GM19324 (cell line): Measurements from ENCODE around the gene TUBB2B.
"Not testable (repeated sequence)": the region's sequence is repeated elsewhere in the genome, so short reads cannot be mapped to it uniquely, and the experiment has no call there.

Source experiments
- ATAC-seq: cut with Tn5 transposase; IDR thresholded peaks from one replicate; pipeline ENCODE4 v1.9.1; 2021; ENCODE audit warnings: mild to moderate bottlenecking, moderate library complexity; ENCODE audit not compliant: unreplicated experiment, low FRiP score

TUBB2B gene

GRCh38 chr6:3258720-3259490 is 31.5 kb upstream of the TUBB2B start, which contains the start of gene PSMG4:
Gene PSMG4, plus strand, starts transcription at chr6:3258947. Its CDS starts 76 bp downstream, at chr6:3259023.
- peak; percentile 88 for ATAC-seq

- ATAC-seq = no peak
Observed at GRCh38 chr6:3258201-3258600, 30.7 kb upstream of the TUBB2B start.

GRCh38 chr6:3253597-3253961 is 26.1 kb upstream of the TUBB2B start:
- ATAC-seq = no peak

- no peak for ATAC-seq
Observed at GRCh38 chr6:3252861-3253596, 25.6 kb upstream of the TUBB2B start.

- no peak for ATAC-seq
Observed at GRCh38 chr6:3252369-3252768, 24.9 kb upstream of the TUBB2B start.

- no peak for ATAC-seq
Observed at GRCh38 chr6:3251462-3252314, 24.2 kb upstream of the TUBB2B start.

GRCh38 chr6:3250231-3250675 is 22.8 kb upstream of the TUBB2B start:
- no peak for ATAC-seq

GRCh38 chr6:3249821-3250220 is 22.4 kb upstream of the TUBB2B start:
- no peak for ATAC-seq

- ATAC-seq = no peak
Observed at GRCh38 chr6:3247255-3248146, 20.0 kb upstream of the TUBB2B start.

- no peak for ATAC-seq
Observed at GRCh38 chr6:3245216-3245615, 17.8 kb upstream of the TUBB2B start.

- ATAC-seq = not testable (repeated sequence)
Observed at GRCh38 chr6:3244832-3245161, 17.3 kb upstream of the TUBB2B start.

- ATAC-seq = no peak
Observed at GRCh38 chr6:3244003-3244831, 16.8 kb upstream of the TUBB2B start.

GRCh38 chr6:3242768-3243167 is 15.3 kb upstream of the TUBB2B start:
- ATAC-seq = no peak

GRCh38 chr6:3241745-3242144 is 14.3 kb upstream of the TUBB2B start:
- not testable (repeated sequence) for ATAC-seq

- no peak for ATAC-seq
Observed at GRCh38 chr6:3240595-3240994, 13.1 kb upstream of the TUBB2B start.

- ATAC-seq = no peak
Observed at GRCh38 chr6:3239110-3239830, 11.8 kb upstream of the TUBB2B start.

GRCh38 chr6:3237761-3238662 is 10.6 kb upstream of the TUBB2B start:
- ATAC-seq = no peak

- no peak for ATAC-seq
Observed at GRCh38 chr6:3236005-3236404, 8.6 kb upstream of the TUBB2B start.
